ENCODE data around the gene DLG4.

The DLG4 gene

GRCh38 chr17:7156342-7156940 lies 63.2 kb downstream of the DLG4 start:
- DNase-seq (ENCODE audit: low read depth): no peak

GRCh38 chr17:7147772-7148171 lies 71.9 kb downstream of the DLG4 start:
- no peak for DNase-seq (ENCODE audit: low read depth)

GRCh38 chr17:7146115-7146514 lies 73.5 kb downstream of the DLG4 start:
- DNase-seq (ENCODE audit: low read depth): no peak

GRCh38 chr17:7144213-7144612 lies 75.4 kb downstream of the DLG4 start:
- no peak for DNase-seq (ENCODE audit: low read depth)

DNA sequence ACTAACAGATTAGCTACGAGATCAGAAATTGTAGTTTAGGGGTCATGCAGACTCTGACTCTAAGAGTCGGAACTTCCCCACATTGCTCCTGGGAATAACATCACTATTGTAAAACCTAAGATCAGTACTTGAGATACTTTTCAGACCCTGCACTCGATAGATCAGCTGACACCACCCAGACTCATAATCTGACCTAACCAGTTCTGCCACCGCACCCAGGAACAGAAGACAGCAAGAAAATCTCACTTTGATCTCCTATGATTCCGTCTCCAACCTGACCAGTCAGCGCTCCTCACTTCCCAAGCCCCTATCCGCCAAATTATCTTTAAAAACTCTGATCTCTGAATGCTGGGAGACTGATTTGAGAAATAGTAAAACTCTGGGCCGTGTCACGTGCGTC lies 77.8 kb downstream of the DLG4 start:
- DNase-seq (ENCODE audit: low read depth): no peak

DNA sequence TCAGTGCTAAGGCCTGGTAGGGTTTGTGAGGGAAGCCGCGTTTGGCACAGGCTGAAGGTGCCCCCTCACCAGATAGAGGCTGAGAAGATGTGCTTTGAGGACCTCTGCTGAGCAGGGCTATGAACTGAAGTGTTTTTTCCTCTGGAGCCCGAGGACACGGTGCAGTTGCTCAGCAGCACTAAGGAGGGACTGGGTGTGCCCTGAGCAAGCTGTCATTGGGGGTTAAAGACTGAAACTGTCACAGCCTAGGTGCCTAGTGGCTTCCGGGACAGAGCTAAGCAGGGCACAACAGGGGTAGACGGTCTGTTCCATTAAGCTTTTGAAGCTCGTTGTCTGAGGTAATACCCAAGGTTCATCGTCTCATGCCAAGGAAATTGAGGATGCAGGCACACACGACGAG lies 80.2 kb downstream of the DLG4 start:
- DNase-seq (ENCODE audit: low read depth): no peak

DNA sequence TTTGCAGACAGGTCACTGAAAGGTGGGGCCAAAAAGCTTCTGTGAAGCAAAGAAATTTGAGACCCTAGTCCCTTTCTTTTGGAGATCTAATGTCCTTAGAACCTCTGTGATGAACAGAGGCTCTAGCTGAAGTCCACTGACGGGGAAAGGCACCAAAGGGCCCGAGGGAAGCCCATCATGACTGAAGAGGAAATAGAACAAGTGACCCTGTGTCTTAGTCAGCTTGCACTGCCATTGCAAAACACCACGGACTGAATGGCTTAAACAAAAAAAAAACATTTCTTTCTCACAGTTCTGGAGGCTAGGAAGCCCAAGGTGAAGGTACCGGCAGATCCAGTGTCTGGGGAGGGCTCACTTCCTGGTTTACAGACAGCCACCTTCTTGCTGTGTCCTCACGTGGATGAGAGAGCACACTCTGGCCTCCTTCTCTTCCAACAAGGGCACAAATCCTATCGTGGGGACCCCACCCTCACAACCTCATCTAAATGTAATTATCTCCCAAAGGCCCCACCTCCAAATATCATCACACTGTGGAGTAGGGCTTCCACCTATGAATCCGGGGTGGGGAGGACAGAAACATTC lies 80.7 kb downstream of the DLG4 start:
- no peak for DNase-seq (ENCODE audit: low read depth)

DNA sequence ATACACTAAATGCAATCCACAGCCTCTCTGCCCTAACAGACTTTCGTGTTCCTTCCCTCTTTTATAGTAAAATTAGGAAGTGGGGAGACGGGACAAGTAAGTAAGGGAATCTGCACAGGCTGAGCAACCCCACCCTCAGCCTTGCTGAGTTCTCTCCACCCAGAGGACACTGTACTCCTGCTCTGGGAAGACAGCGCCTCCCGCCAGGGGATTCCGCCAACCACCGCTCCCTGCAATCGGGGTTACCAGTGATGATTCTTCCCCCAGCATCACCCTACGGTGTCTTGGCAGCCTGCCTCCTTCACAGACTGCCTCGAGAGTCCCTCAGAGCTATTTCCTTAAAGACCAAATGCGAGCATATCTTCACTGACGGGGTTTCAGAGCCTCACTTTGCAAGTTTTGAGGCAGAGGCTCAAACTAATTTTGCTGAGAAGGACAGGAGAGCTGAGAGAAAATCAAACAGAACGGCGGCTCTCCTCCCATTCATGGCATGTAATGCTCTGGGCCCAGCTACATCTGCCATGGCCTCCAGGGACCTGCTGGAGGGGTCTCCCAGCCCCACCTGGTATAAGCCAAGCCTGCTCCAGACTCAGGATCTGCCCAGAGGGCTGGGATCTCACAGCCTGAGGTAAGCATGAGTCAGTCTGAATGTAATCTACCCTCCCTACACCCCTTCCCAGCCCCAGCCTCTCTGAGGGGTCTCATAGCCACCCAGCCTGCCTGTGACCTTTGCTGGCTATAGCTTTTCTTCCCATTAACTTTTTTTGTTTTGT lies 82.3 kb downstream of the DLG4 start:
- no peak for DNase-seq (ENCODE audit: low read depth)

All from T-helper 22 cell (primary cell).